Suprapubic skin (tissue), 4 donors: ENCODE results near the gene BRK1.
"Not testable (repeated sequence)": the region's sequence is repeated elsewhere in the genome, so short reads cannot be mapped to it uniquely, and the experiment has no call there.

ENCODE experiments used
- CTCF ChIP-seq, 2 donors: fragments of 200-600 bp in 1 of 2; fragments of 450-650 bp in 1 of 2; sonication (generic) in 1 of 2; IDR thresholded peaks; one replicate each; pipeline ENCODE4 v1.5.1; 2016 to 2019; ENCODE audit warnings: antibody characterized with exemption in 2 of 2, mild to moderate bottlenecking in 1 of 2, moderate library complexity in 1 of 2
- EP300 ChIP-seq: sonication (generic); formaldehyde crosslinking; IDR thresholded peaks from one replicate; pipeline ENCODE4 v1.6.1; 2017; ENCODE audit warnings: antibody characterized with exemption
- POLR2A ChIP-seq, 2 donors: fragments of 450-650 bp; IDR thresholded peaks; one replicate each; pipeline ENCODE4 v1.6.1; 2017; ENCODE audit warnings: antibody characterized with exemption in 2 of 2, mild to moderate bottlenecking in 2 of 2, moderate library complexity in 2 of 2
- POLR2AphosphoS5 ChIP-seq, 3 donors: sonication (generic); formaldehyde crosslinking; IDR thresholded peaks; one replicate each; pipeline ENCODE4 v1.6.1; 2017; ENCODE audit warnings: antibody characterized with exemption in 3 of 3

- TF ChIP-seq CTCF (IDR thresholded peaks at IDR 0.05); POLR2AphosphoS5 (IDR thresholded peaks at IDR 0.05); POLR2A (IDR thresholded peaks at IDR 0.05); EP300: not testable (repeated sequence)
Observed at GRCh38 chr3:10175334-10175733, 59.9 kb downstream of the BRK1 start.
